Spinal cord (tissue), 4 donors: ENCODE measurements around the gene RGS11. TPM values are rescaled to one million over a fixed set of nuclear protein-coding genes. Genes with fewer than 3 reads are reported as not detected.

ENCODE experiments used
- polyA plus RNA-seq, 2 donors: library from polyadenylated mRNA; unstranded; fragments of 120-200 nt; gene quantifications; one replicate each; pipeline ENCODE4 v1.2.1, GENCODE V29; 2013; ENCODE audit not compliant: insufficient read length in 2 of 2
- total RNA-seq, 2 donors: library from RNA; depleted of rRNA in 1 of 2; stranded (reverse); fragments of 120-200 nt in 1 of 2; fragments of >200 nt in 1 of 2; gene quantifications; one replicate each; pipeline versions ENCODE4 v1.2.3 to v1.2.4, GENCODE V29; 2013 to 2014

The RGS11 gene
- total and polyA plus RNA-seq, 4 donors: 7.9 to 47.5 (median 21.2) TPM

Other genes starting within 250 kb of the RGS11 start
- gene POLR3K, start 222.3 kb downstream of the RGS11 start, total RNA-seq: 1 to 10 TPM; 4.6 to 5.1 TPM
- 10 to 100 TPM; 16.9 to 18.8 TPM for gene POLR3K, start 222.3 kb downstream of the RGS11 start, polyA plus RNA-seq
- gene SNRNP25, start 222.1 kb downstream of the RGS11 start, total RNA-seq: 10 to 100 TPM; 37.2 to 50.3 TPM
- 100 to 1,000 TPM; 114 to 122 TPM for gene SNRNP25, start 222.1 kb downstream of the RGS11 start, polyA plus RNA-seq
- 10 to 100 TPM; 19.0 to 31.1 TPM for gene RHBDF1, start 203.3 kb downstream of the RGS11 start, total RNA-seq
- 10 to 100 TPM; 34.4 to 52.7 TPM for gene RHBDF1, start 203.3 kb downstream of the RGS11 start, polyA plus RNA-seq
- gene MPG, start 197.7 kb downstream of the RGS11 start, total RNA-seq: 10 to 100 TPM; 43.9 to 48.9 TPM
- 10 to 100 TPM; 43.8 to 54.2 TPM for gene MPG, start 197.7 kb downstream of the RGS11 start, polyA plus RNA-seq
- 10 to 100 TPM; 12.3 to 16.2 TPM for gene NPRL3, start 137.3 kb downstream of the RGS11 start, total RNA-seq
- 10 to 100 TPM; 58.7 to 60.1 TPM for gene NPRL3, start 137.3 kb downstream of the RGS11 start, polyA plus RNA-seq
- gene HBZ, start 123.3 kb downstream of the RGS11 start, total RNA-seq: 1 to 10 TPM; 1.4 to 5.0 TPM
- gene HBZ, start 123.3 kb downstream of the RGS11 start, polyA plus RNA-seq: 1 to 10 TPM; 1.1 to 3.3 TPM
- gene HBM, start 110.0 kb downstream of the RGS11 start, total RNA-seq: 10 to 100 TPM; 33.7 to 56.1 TPM
- gene HBM, start 110.0 kb downstream of the RGS11 start, polyA plus RNA-seq: 1 to 10 TPM; 5.4 to 5.5 TPM
- 1,000 to 10,000 TPM; 1,427 to 3,649 TPM for gene HBA2, start 103.1 kb downstream of the RGS11 start, total RNA-seq
- gene HBA2, start 103.1 kb downstream of the RGS11 start, polyA plus RNA-seq: 1,000 to 10,000 TPM; 1,794 to 1,875 TPM
- gene HBA1, start 99.3 kb downstream of the RGS11 start, total RNA-seq: 1,000 to 10,000 TPM in 1 of 2 donors, 100 to 1,000 TPM in 1; 718 to 1,778 TPM
- gene HBA1, start 99.3 kb downstream of the RGS11 start, polyA plus RNA-seq: 1,000 to 10,000 TPM; 1,046 to 1,075 TPM
- 1 to 10 TPM; 6.4 to 6.6 TPM for gene HBQ1, start 95.5 kb downstream of the RGS11 start, total RNA-seq
- 10 to 100 TPM; 10.4 to 11.6 TPM for gene HBQ1, start 95.5 kb downstream of the RGS11 start, polyA plus RNA-seq
- 100 to 1,000 TPM in 1 of 2 donors, 10 to 100 TPM in 1; 63.4 to 117 TPM for gene LUC7L, start 46.5 kb downstream of the RGS11 start, total RNA-seq
- gene LUC7L, start 46.5 kb downstream of the RGS11 start, polyA plus RNA-seq: 100 to 1,000 TPM; 158 to 199 TPM
- gene FAM234A, start 41.1 kb downstream of the RGS11 start, total RNA-seq: 10 to 100 TPM; 34.8 to 55.8 TPM
- gene FAM234A, start 41.1 kb downstream of the RGS11 start, polyA plus RNA-seq: 10 to 100 TPM; 60.6 to 66.3 TPM
- 10 to 100 TPM; 24.9 to 50.4 TPM for gene ARHGDIG, start 4.6 kb upstream of the RGS11 start, total RNA-seq
- gene ARHGDIG, start 4.6 kb upstream of the RGS11 start, polyA plus RNA-seq: 100 to 1,000 TPM; 106 to 120 TPM
- gene PDIA2, start 7.2 kb upstream of the RGS11 start, total RNA-seq: 10 to 100 TPM in 1 of 2 donors, 1 to 10 TPM in 1; 8.0 to 10.5 TPM
- 10 to 100 TPM; 37.1 to 38.4 TPM for gene PDIA2, start 7.2 kb upstream of the RGS11 start, polyA plus RNA-seq
- 10 to 100 TPM in 1 of 2 donors, 1 to 10 TPM in 1; 8.5 to 24.0 TPM for gene AXIN1, start 76.8 kb upstream of the RGS11 start, total RNA-seq
- 10 to 100 TPM; 20.5 to 23.0 TPM for gene AXIN1, start 76.8 kb upstream of the RGS11 start, polyA plus RNA-seq
- gene MRPL28, start 94.6 kb upstream of the RGS11 start, total RNA-seq: 10 to 100 TPM; 43.4 to 73.9 TPM
- gene MRPL28, start 94.6 kb upstream of the RGS11 start, polyA plus RNA-seq: 100 to 1,000 TPM; 112 to 114 TPM
- 10 to 100 TPM; 17.3 to 31.8 TPM for gene PGAP6, start 106.0 kb upstream of the RGS11 start, total RNA-seq
- 10 to 100 TPM; 60.6 to 70.3 TPM for gene PGAP6, start 106.0 kb upstream of the RGS11 start, polyA plus RNA-seq
- 10 to 100 TPM; 14.3 to 88.8 TPM for gene NME4, start 121.3 kb upstream of the RGS11 start, total RNA-seq
- 100 to 1,000 TPM; 133 to 150 TPM for gene NME4, start 121.3 kb upstream of the RGS11 start, polyA plus RNA-seq
- 1 to 10 TPM; 5.1 to 9.6 TPM for gene DECR2, start 125.9 kb upstream of the RGS11 start, total RNA-seq
- 10 to 100 TPM; 24.6 to 27.7 TPM for gene DECR2, start 125.9 kb upstream of the RGS11 start, polyA plus RNA-seq
- 10 to 100 TPM; 24.2 to 43.5 TPM for gene RAB11FIP3, start 149.7 kb upstream of the RGS11 start, total RNA-seq
- 100 to 1,000 TPM in 1 of 2 donors, 10 to 100 TPM in 1; 89.3 to 107 TPM for gene RAB11FIP3, start 149.7 kb upstream of the RGS11 start, polyA plus RNA-seq